Adrenal gland (tissue), 12 donors: ENCODE data around the gene KRTAP9-3. TPM values are rescaled to one million over a fixed set of nuclear protein-coding genes. Genes with fewer than 3 reads are reported as not detected.
"Not testable (repeated sequence)": the region's sequence is repeated elsewhere in the genome, so short reads cannot be mapped to it uniquely, and the experiment has no call there.

Source experiments
- DNase-seq, 7 donors: peaks; one replicate each; pipeline ENCODE4 v3.0.0-alpha.2; 2019 to 2020
- H3K27ac ChIP-seq, 5 donors: fragments of 200-600 bp; sonication (generic) in 4 of 5; 1 replicate in 3 of 5; 2 replicates in 2 of 5; pipeline versions ENCODE4 v1.5.1 to v1.8.0; 2016 to 2020; ENCODE audit warnings: mild to moderate bottlenecking in 1 of 5
- H3K27me3 ChIP-seq: fragments of 200-600 bp; 2 replicates; pipeline ENCODE4 v1.8.0; 2021
- H3K36me3 ChIP-seq, 2 donors: fragments of 200-600 bp; replicated peaks in 1 of 2; 1 replicate in 1 of 2; 2 replicates in 1 of 2; pipeline versions ENCODE4 v1.5.1 to v1.8.0; 2018 to 2022
- H3K4me1 ChIP-seq, 2 donors: fragments of 200-600 bp; replicated peaks in 1 of 2; 1 replicate in 1 of 2; 2 replicates in 1 of 2; pipeline versions ENCODE4 v1.5.1 to v1.8.0; 2018 to 2021
- H3K4me3 ChIP-seq, 4 donors: fragments of 200-600 bp; sonication (generic) in 3 of 4; one replicate each; pipeline ENCODE4 v1.5.1; 2016 to 2018
- H3K9me3 ChIP-seq, 3 donors: fragments of 200-600 bp; sonication (generic) in 1 of 3; replicated peaks in 1 of 3; 1 replicate in 2 of 3; 2 replicates in 1 of 3; pipeline versions ENCODE4 v1.5.1 to v1.8.0; 2016 to 2021
- CTCF ChIP-seq, 6 experiments: fragments of 450-650 bp in 4 of 6; fragments of 200-600 bp in 2 of 6; sonication (generic) in 1 of 6; IDR thresholded peaks; 1 replicate in 5 of 6; 2 replicates in 1 of 6; pipeline versions ENCODE4 v1.5.1 to v1.8.0; 2016 to 2021; ENCODE audit warnings: antibody characterized with exemption in 6 of 6, mild to moderate bottlenecking in 2 of 6, moderate library complexity in 1 of 6
- POLR2A ChIP-seq, 2 donors: fragments of 450-650 bp; IDR thresholded peaks; one replicate each; pipeline ENCODE4 v1.6.1; 2017; ENCODE audit warnings: antibody characterized with exemption in 2 of 2, mild to moderate bottlenecking in 2 of 2, moderate library complexity in 1 of 2
- WGBS, 4 donors: extraction: QIAGEN DNeasy Blood & Tissue Kit in 2 of 4; methylation state at CpG; one replicate each; pipeline versions ENCODE4 v1.1.5 to v1.1.7; 2013 to 2017; 5-methylcytosine and 5-hydroxymethylcytosine counted together
- intact Hi-C, 2 donors: fragments of 100-400 bp; cut with DNase I; formaldehyde crosslinking; loops; one replicate each; pipeline versions ENCODE4 v1.14.1 to v1.15.0; 2022 to 2023
- polyA plus RNA-seq, 3 donors: library from polyadenylated mRNA; stranded (reverse); fragments of 200-250 nt in 2 of 3; fragments of 350-450 nt in 1 of 3; fragmentation: Illumina TruSeq in 1 of 3; extraction: RNeasy Lipid Tissue Mini Kit (QIAGEN cat#74804) in 1 of 3; gene quantifications; one replicate each; pipeline ENCODE4 v1.2.3, GENCODE V29; 2013 to 2014
- total RNA-seq, 9 donors: library from RNA; depleted of rRNA in 4 of 9; stranded (reverse); fragments of >200 nt in 4 of 9; fragments of 120-200 nt in 1 of 9; fragmentation: NEBNext Ultra II Directional in 1 of 9; extraction: Animal tissue kit (Norgen Biotek cat#: 25700) in 1 of 9; gene quantifications; one replicate each; pipeline versions ENCODE4 v1.1.0 to v1.2.4, GENCODE V29; 2013 to 2023
- donor health status: healthy with polysubstance abuse.
- donor health status: Bipolar disorder and iron deficiency.
- donor health status: DM: yes; HTN: yes; CAD: no.
- donor health status: DM: no; HTN: no; CAD: no.
- donor health status: DM: no; HTN: no; CAD: no.
- donor health status: DM: yes; HTN: yes; CAD: no.

KRTAP9-3 gene
- total and polyA plus RNA-seq, 12 donors, result not detected

- Histone ChIP-seq H3K27me3 (peaks cover 6% of the 10 kb centered on the region), H3K4me3 (no peak overlapping the region), H3K36me3 (no peaks in the 10 kb centered on the region), H3K9me3 (no peaks in the 10 kb centered on the region), H3K27ac (no peak overlapping the region), H3K4me1 (no peaks in the 10 kb centered on the region)
- WGBS, 4 donors, result 58 to 70% (median 61%) methylated on average over 2 of the region's 2 CpGs
- no peak for DNase-seq
- TF ChIP-seq POLR2A (IDR thresholded peaks at IDR 0.05) (no peak), CTCF (IDR thresholded peaks at IDR 0.05) (no peak)
- intact Hi-C loops, result no loop called here
These were observed 31.0 kb downstream of the KRTAP9-3 start for GRCh38 chr17:41263212-41263611.

GRCh38 chr17:41264599-41264998 lies 32.4 kb downstream of the KRTAP9-3 start:
- H3K4me1 ChIP-seq, result no peaks in the 10 kb centered on the region
- intact Hi-C loops, result no loop called here
- no peaks in the 10 kb centered on the region for H3K36me3 ChIP-seq
- H3K4me3 ChIP-seq, result no peak overlapping the region
- 62 to 73% (median 70%) methylated on average over 3 of the region's 3 CpGs for WGBS, 4 donors
- no peaks in the 10 kb centered on the region for H3K9me3 ChIP-seq
- no peak for TF ChIP-seq POLR2A (IDR thresholded peaks at IDR 0.05)
- no peak for TF ChIP-seq CTCF (IDR thresholded peaks at IDR 0.05)
- no peaks in the 10 kb centered on the region for H3K27me3 ChIP-seq
- no peak for DNase-seq
- no peak overlapping the region for H3K27ac ChIP-seq

GRCh38 chr17:41265078-41265477 lies 32.8 kb downstream of the KRTAP9-3 start, which contains the start of gene KRTAP9-6:
Gene KRTAP9-6, plus strand, starts transcription at chr17:41265378. Its CDS starts 0 bp downstream, at chr17:41265378.
- WGBS, 4 donors, result 40 to 54% (median 51%) methylated on average over 2 of the region's 2 CpGs
- TF ChIP-seq CTCF (IDR thresholded peaks at IDR 0.05) (no peak), POLR2A (IDR thresholded peaks at IDR 0.05) (no peak)
- Histone ChIP-seq H3K9me3 (no peaks in the 10 kb centered on the region), H3K4me1 (no peaks in the 10 kb centered on the region), H3K4me3 (no peak within 1 kb of the TSS), H3K27ac (no peak within 1 kb of the TSS), H3K36me3 (no peaks in the 10 kb centered on the region), H3K27me3 (no peaks in the 10 kb centered on the region)
- DNase-seq, result no peak
- intact Hi-C loops, result no loop called here

- no peak overlapping the region for H3K27ac ChIP-seq
- H3K27me3 ChIP-seq, result no peaks in the 10 kb centered on the region
- no peaks in the 10 kb centered on the region for H3K4me1 ChIP-seq
- TF ChIP-seq POLR2A (IDR thresholded peaks at IDR 0.05) (no peak), CTCF (IDR thresholded peaks at IDR 0.05) (no peak)
- no peak for DNase-seq
- H3K4me3 ChIP-seq, result no peak overlapping the region
- intact Hi-C loops, result no loop called here
- 64 to 82% methylated on average over 3 of the region's 3 CpGs; no CpG with 5 or more reads in 2 of the 4 donors for WGBS, 4 donors
- H3K9me3 ChIP-seq, result no peaks in the 10 kb centered on the region
- no peaks in the 10 kb centered on the region for H3K36me3 ChIP-seq
These were observed 35.5 kb downstream of the KRTAP9-3 start for GRCh38 chr17:41267711-41268110.

- H3K9me3 ChIP-seq, H3K36me3 ChIP-seq, H3K27ac ChIP-seq, H3K4me3 ChIP-seq, intact Hi-C loops, DNase-seq, H3K4me1 ChIP-seq, H3K27me3 ChIP-seq: not testable (repeated sequence)
- 63 to 67% methylated on average over 1 of the region's 1 CpG; no CpG with 5 or more reads in 2 of the 4 donors for WGBS, 4 donors
These were observed 39.1 kb downstream of the KRTAP9-3 start for GRCh38 chr17:41271323-41271722.
